ENCODE results near the gene WDR35. TPM values are rescaled to one million over a fixed set of nuclear protein-coding genes. Genes with fewer than 3 reads are reported as not detected.
"Not testable (repeated sequence)": the region's sequence is repeated elsewhere in the genome, so short reads cannot be mapped to it uniquely, and the experiment has no call there.

The WDR35 gene
- total and polyA plus RNA-seq, 2 donors from 2014 or later = 6.0 to 21.2 TPM

DNA sequence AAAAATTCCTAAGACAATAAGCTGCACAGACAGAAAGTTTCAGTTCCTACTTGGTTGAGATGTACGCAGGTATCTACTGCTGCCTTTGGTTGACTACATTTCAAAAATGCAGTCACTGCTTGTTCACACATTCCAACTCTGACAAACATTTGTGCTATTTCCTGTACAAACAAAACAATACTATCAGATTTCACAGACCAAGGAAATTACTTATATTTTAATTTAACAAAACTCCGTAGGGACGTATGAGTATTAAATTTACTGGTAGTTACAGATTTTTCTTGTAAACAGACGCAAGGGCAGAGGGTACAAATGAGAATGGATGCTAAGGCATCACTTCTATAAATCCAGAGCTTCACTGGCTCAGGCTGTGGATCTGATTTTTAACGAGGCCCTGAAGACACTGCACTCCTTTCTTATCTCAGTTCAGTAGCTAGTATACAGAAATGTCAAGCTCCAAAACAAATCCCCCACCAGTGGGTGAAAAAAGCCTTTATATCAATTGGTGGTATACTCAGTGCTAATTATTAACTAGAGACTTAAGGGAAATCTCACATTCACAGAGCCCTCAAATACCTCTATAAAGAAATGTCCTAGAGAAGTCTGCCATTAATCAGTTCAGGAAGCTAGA, 56.4 kb downstream of the WDR35 start:
- H3K4me1 ChIP-seq (ENCODE audit: control insufficient read depth in 2 of 3, insufficient read depth in 2 of 3, low read depth in 1 of 3, low read length in 3 of 3) = peaks cover 0 to 5% (median 0%) of the 10 kb centered on the region in 3 donors
- peaks cover 6 to 28% (median 13%) of the 10 kb centered on the region in 3 donors for H3K36me3 ChIP-seq (ENCODE audit: control insufficient read depth in 2 of 3, insufficient read depth in 3 of 3, low read length in 3 of 3)
- peak in 2 of 5 donors; percentile 63 to 73 for DNase-seq
- FAIRE-seq = no peak
- no peak overlapping the region for H3K4me3 ChIP-seq (ENCODE audit: low read length in 3 of 3)
- H3K9me3 ChIP-seq (ENCODE audit: control insufficient read depth in 2 of 3, insufficient read depth in 1 of 3, low read length in 3 of 3) = peaks cover 0 to 3% (median 1%) of the 10 kb centered on the region in 3 donors
- H3K27ac ChIP-seq (ENCODE audit: low read depth in 2 of 2, low read length in 2 of 2) = no peak overlapping the region
- TF ChIP-seq, protein P1, sequence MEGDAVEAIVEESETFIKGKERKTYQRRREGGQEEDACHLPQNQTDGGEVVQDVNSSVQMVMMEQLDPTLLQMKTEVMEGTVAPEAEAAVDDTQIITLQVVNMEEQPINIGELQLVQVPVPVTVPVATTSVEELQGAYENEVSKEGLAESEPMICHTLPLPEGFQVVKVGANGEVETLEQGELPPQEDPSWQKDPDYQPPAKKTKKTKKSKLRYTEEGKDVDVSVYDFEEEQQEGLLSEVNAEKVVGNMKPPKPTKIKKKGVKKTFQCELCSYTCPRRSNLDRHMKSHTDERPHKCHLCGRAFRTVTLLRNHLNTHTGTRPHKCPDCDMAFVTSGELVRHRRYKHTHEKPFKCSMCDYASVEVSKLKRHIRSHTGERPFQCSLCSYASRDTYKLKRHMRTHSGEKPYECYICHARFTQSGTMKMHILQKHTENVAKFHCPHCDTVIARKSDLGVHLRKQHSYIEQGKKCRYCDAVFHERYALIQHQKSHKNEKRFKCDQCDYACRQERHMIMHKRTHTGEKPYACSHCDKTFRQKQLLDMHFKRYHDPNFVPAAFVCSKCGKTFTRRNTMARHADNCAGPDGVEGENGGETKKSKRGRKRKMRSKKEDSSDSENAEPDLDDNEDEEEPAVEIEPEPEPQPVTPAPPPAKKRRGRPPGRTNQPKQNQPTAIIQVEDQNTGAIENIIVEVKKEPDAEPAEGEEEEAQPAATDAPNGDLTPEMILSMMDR (IDR thresholded peaks at IDR 0.05; ENCODE audit: borderline replicate concordance, extremely low read depth, insufficient read depth) = no peak
- intact Hi-C loops (cut with DNase I) = no loop called here
- no peaks in the 10 kb centered on the region for H3K27me3 ChIP-seq (ENCODE audit: control insufficient read depth, insufficient read depth, low read length)
- no peak overlapping the region for H3K9ac ChIP-seq (ENCODE audit: low read length in 3 of 3)

DNA sequence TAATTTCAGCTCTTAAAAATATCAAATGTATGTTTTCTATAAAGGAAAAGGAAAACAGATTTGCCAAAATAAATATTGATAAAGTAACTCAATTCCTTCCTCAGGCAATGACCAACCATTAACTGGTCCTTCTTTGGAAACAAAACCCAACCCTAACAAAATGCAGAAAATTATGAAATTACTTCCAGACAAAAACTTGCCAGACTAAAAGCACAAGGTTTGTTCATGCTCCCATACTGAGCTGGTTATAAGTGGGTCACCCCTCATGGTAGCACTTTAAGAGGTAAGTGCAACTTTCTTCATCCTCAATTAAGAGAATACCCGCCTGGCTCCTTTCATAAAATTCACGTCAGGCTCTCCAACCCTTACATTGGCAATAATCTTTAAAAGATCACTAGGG, 57.0 kb downstream of the WDR35 start:
- no peak for FAIRE-seq
- Histone ChIP-seq H3K36me3 (ENCODE audit: control insufficient read depth in 2 of 3, insufficient read depth in 3 of 3, low read length in 3 of 3) (peaks cover 6 to 32% (median 13%) of the 10 kb centered on the region in 3 donors), H3K9me3 (ENCODE audit: control insufficient read depth in 2 of 3, insufficient read depth in 1 of 3, low read length in 3 of 3) (peaks cover 0 to 7% (median 3%) of the 10 kb centered on the region in 3 donors), H3K27me3 (ENCODE audit: control insufficient read depth, insufficient read depth, low read length) (no peaks in the 10 kb centered on the region), H3K4me3 (ENCODE audit: low read length in 3 of 3) (no peak overlapping the region), H3K27ac (ENCODE audit: low read depth in 2 of 2, low read length in 2 of 2) (no peak overlapping the region), H3K4me1 (ENCODE audit: control insufficient read depth in 2 of 3, insufficient read depth in 2 of 3, low read depth in 1 of 3, low read length in 3 of 3) (peaks cover 0 to 5% (median 0%) of the 10 kb centered on the region in 3 donors), H3K9ac (ENCODE audit: low read length in 3 of 3) (no peak overlapping the region)
- intact Hi-C loops (cut with DNase I) = no loop called here
- TF ChIP-seq, protein P1 (IDR thresholded peaks at IDR 0.05; ENCODE audit: borderline replicate concordance, extremely low read depth, insufficient read depth) = no peak
- DNase-seq = peak in 1 of 5 donors; percentile 20

- H3K9ac ChIP-seq (ENCODE audit: low read length in 3 of 3) = no peak overlapping the region
- H3K4me3 ChIP-seq (ENCODE audit: low read length in 3 of 3) = no peak overlapping the region
- FAIRE-seq = no peak
- intact Hi-C loops (cut with DNase I) = no loop called here
- H3K9me3 ChIP-seq (ENCODE audit: control insufficient read depth in 2 of 3, insufficient read depth in 1 of 3, low read length in 3 of 3) = peaks cover 2 to 11% (median 3%) of the 10 kb centered on the region in 3 donors
- peaks cover 3 to 19% (median 5%) of the 10 kb centered on the region in 3 donors for H3K36me3 ChIP-seq (ENCODE audit: control insufficient read depth in 2 of 3, insufficient read depth in 3 of 3, low read length in 3 of 3)
- DNase-seq = no peak
- no peaks in the 10 kb centered on the region for H3K27me3 ChIP-seq (ENCODE audit: control insufficient read depth, insufficient read depth, low read length)
- TF ChIP-seq, protein P1 (IDR thresholded peaks at IDR 0.05; ENCODE audit: borderline replicate concordance, extremely low read depth, insufficient read depth) = no peak
- H3K4me1 ChIP-seq (ENCODE audit: control insufficient read depth in 2 of 3, insufficient read depth in 2 of 3, low read depth in 1 of 3, low read length in 3 of 3) = peaks cover 0 to 5% (median 0%) of the 10 kb centered on the region in 3 donors
- H3K27ac ChIP-seq (ENCODE audit: low read depth in 2 of 2, low read length in 2 of 2) = no peak overlapping the region
These were observed 60.7 kb downstream of the WDR35 start for GRCh38 chr2:19929226-19929625.

- DNase-seq; H3K27me3 ChIP-seq (ENCODE audit: control insufficient read depth, insufficient read depth, low read length); H3K4me1 ChIP-seq (ENCODE audit: control insufficient read depth in 2 of 3, insufficient read depth in 2 of 3, low read depth in 1 of 3, low read length in 3 of 3); intact Hi-C loops (cut with DNase I); H3K9ac ChIP-seq (ENCODE audit: low read length in 3 of 3); H3K27ac ChIP-seq (ENCODE audit: low read depth in 2 of 2, low read length in 2 of 2); FAIRE-seq; H3K4me3 ChIP-seq (ENCODE audit: low read length in 3 of 3): not testable (repeated sequence)
- Histone ChIP-seq H3K36me3 (ENCODE audit: control insufficient read depth in 2 of 3, insufficient read depth in 3 of 3, low read length in 3 of 3) (peaks cover 3 to 19% (median 5%) of the 10 kb centered on the region in 3 donors), H3K9me3 (ENCODE audit: control insufficient read depth in 2 of 3, insufficient read depth in 1 of 3, low read length in 3 of 3) (peaks cover 2 to 11% (median 3%) of the 10 kb centered on the region in 3 donors)
These were observed 62.1 kb downstream of the WDR35 start for GRCh38 chr2:19927816-19928215.

GRCh38 chr2:19924526-19924925, 65.4 kb downstream of the WDR35 start:
- H3K4me3 ChIP-seq (ENCODE audit: low read length in 3 of 3); H3K27me3 ChIP-seq (ENCODE audit: control insufficient read depth, insufficient read depth, low read length); H3K4me1 ChIP-seq (ENCODE audit: control insufficient read depth in 2 of 3, insufficient read depth in 2 of 3, low read depth in 1 of 3, low read length in 3 of 3); DNase-seq; H3K27ac ChIP-seq (ENCODE audit: low read depth in 2 of 2, low read length in 2 of 2); H3K36me3 ChIP-seq (ENCODE audit: control insufficient read depth in 2 of 3, insufficient read depth in 3 of 3, low read length in 3 of 3); intact Hi-C loops (cut with DNase I); H3K9ac ChIP-seq (ENCODE audit: low read length in 3 of 3); FAIRE-seq: not testable (repeated sequence)
- peaks cover 2 to 11% (median 3%) of the 10 kb centered on the region in 3 donors for H3K9me3 ChIP-seq (ENCODE audit: control insufficient read depth in 2 of 3, insufficient read depth in 1 of 3, low read length in 3 of 3)

DNA sequence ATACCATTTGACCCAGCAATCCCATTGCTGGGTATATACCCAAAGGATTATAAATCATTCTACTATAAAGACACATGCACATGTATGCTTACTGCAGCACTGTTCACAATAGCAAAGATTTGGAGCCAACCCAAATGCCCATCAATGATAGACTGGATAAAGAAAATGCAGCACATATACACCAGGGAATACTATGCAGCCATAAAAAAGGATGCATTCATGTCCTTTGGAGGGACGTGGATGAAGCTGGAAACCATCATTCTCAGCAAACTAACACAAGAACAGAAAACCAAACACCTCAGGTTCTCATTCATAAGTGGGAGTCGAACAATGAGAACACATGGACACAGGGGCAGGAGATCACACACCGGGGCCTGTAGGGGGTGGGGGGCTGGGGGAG, 67.7 kb downstream of the WDR35 start:
- FAIRE-seq; intact Hi-C loops (cut with DNase I); H3K36me3 ChIP-seq (ENCODE audit: control insufficient read depth in 2 of 3, insufficient read depth in 3 of 3, low read length in 3 of 3): not testable (repeated sequence)

More for the DNA sequence above, 67.7 kb downstream of the WDR35 start:
- H3K4me3 ChIP-seq (ENCODE audit: low read length in 3 of 3); H3K27me3 ChIP-seq (ENCODE audit: control insufficient read depth, insufficient read depth, low read length); DNase-seq; H3K4me1 ChIP-seq (ENCODE audit: control insufficient read depth in 2 of 3, insufficient read depth in 2 of 3, low read depth in 1 of 3, low read length in 3 of 3); H3K27ac ChIP-seq (ENCODE audit: low read depth in 2 of 2, low read length in 2 of 2); H3K9ac ChIP-seq (ENCODE audit: low read length in 3 of 3); H3K9me3 ChIP-seq (ENCODE audit: control insufficient read depth in 2 of 3, insufficient read depth in 1 of 3, low read length in 3 of 3): not testable (repeated sequence)
